GM12865 (cell line): Measurements from ENCODE around the gene FFAR3.

Source experiments
- DNase-seq: peaks from one replicate; pipeline ENCODE4 v3.0.0; 2010; ENCODE audit warnings: low read depth
- H3K4me3 ChIP-seq: 2 replicates; pipeline ENCODE4 v1.5.1; 2011; ENCODE audit warnings: mild to moderate bottlenecking, low read depth, low read length, control low read depth
- CTCF ChIP-seq: IDR thresholded peaks from 2 replicates; pipeline ENCODE4 v1.5.1; 2011; ENCODE audit warnings: low read length, control low read depth, low read depth, inconsistent platforms; ENCODE audit not compliant: insufficient read depth; ENCODE audit errors: missing control alignments

The FFAR3 gene, protein sequence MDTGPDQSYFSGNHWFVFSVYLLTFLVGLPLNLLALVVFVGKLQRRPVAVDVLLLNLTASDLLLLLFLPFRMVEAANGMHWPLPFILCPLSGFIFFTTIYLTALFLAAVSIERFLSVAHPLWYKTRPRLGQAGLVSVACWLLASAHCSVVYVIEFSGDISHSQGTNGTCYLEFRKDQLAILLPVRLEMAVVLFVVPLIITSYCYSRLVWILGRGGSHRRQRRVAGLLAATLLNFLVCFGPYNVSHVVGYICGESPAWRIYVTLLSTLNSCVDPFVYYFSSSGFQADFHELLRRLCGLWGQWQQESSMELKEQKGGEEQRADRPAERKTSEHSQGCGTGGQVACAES

DNA sequence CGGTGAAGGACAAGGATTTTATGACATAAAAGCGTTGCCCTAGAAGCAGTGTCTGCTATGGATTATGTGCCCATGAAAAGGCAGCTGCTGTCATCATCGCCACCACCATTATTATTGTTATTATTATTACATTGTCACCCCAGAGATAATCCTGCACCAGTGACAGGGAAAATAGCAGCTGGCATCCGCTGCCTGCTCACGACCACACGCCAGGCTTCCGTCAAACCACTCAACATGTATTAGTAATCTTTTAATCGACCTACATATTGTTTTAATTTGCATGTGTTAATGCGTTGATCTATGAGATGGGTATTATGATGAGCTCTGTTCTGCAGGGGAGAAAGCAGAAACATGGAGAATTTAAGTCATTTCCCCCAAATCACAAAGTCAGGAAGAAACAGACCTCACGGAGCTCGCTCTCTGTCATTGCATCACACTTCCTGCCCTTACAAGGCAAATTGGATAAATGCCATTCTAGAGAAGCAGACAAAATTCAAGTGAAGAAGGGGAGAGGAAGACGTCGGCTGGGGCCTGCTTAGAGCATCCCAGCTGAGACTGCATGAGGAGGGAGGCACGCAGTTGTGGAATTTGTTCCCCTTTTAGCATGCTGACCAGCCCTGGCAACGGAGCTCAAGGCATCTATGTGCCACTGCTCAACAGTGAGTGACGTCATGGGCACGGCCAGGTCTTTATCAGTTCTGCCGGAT, at the start of gene FFAR3:
Gene FFAR3 (plus strand): TSS at position 594 of the 707 bp plus-strand sequence. CDS start 431 bp downstream, outside the sequence.
- DNase-seq: no peak
- no peak for TF ChIP-seq CTCF

DNA sequence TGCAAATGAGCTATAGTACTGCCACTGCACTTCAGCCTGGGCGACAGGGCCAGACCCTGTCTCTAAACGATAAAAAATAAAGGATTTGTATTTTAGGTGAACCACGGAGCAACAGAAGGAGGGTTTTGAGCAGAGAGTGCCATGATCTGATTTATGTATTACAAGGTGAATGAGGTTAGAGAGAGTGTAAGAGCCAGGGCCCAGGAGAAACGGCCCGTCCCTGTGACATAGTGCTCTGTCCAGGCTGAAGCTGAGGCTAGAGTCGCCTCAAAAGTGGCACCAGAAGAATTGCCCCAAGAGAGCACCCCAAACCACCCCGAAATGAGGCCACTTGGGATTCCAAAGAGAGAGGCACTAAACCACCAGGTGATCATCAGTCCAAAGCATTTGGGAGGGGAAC, 49.4 kb upstream of the FFAR3 start:
- H3K4me3 ChIP-seq: no peak overlapping the region
- DNase-seq: no peak
- TF ChIP-seq CTCF: no peak

More for the DNA sequence above, at the start of gene FFAR3:
- no peak within 1 kb of the TSS for H3K4me3 ChIP-seq

GRCh38 chr19:35309481-35310279, 48.6 kb upstream of the FFAR3 start:
- no peak for TF ChIP-seq CTCF
- no peak for DNase-seq
- H3K4me3 ChIP-seq: no peak overlapping the region

GRCh38 chr19:35310331-35310730, 47.9 kb upstream of the FFAR3 start:
- no peak for TF ChIP-seq CTCF
- no peak for DNase-seq
- no peak overlapping the region for H3K4me3 ChIP-seq

DNA sequence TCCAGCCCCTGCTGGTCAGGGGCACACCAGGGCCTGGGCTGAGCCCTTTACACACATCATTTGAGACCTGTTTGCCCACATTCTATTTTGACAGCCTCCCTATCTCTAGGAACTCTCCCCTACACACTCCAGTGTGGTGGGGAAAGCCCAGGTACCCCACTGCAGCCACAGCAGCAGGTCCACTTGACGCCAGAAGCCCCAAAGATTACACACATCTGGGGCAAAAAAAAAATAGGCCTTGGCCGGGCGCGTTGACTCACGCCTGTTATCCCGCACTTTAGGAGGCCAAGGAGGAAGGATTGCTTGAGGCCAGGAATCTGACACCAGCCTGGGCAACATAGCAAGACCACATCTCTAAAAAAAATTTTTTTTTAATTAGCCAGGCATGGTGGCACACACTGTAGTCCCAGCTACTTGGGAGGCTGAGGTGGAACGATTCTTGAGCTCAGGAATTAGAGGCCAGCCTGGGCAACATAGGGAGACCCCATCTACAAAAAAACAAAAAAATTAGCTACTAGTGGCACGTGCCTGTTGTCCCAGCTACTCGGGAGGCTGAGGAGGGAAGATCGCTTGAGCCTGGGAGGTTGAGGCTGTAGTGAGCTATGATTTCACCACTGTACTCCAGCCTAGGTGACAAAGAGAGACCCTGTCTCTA, 47.3 kb upstream of the FFAR3 start:
- no peak overlapping the region for H3K4me3 ChIP-seq
- DNase-seq: no peak
- no peak for TF ChIP-seq CTCF

- no peak for TF ChIP-seq CTCF
- no peak for DNase-seq
Observed at GRCh38 chr19:35311901-35312665, 46.2 kb upstream of the FFAR3 start.

More at GRCh38 chr19:35311901-35312665, 46.2 kb upstream of the FFAR3 start:
- no peak overlapping the region for H3K4me3 ChIP-seq
